Stomach (tissue), 9 donors: Measurements from ENCODE around the gene THADA. TPM values are rescaled to one million over a fixed set of nuclear protein-coding genes. Genes with fewer than 3 reads are reported as not detected.
A peak's percentile ranks its signal among the peaks of the same experiment; 100 is the strongest.
"Not testable (repeated sequence)": the region's sequence is repeated elsewhere in the genome, so short reads cannot be mapped to it uniquely, and the experiment has no call there.

ENCODE experiments used
- DNase-seq, 2 donors: peaks; one replicate each; pipeline versions ENCODE4 v3.0.0 to v3.0.0-alpha.2; 2013 to 2019
- H3K27ac ChIP-seq, 5 donors: fragments of 200-600 bp in 4 of 5; sonication (generic) in 4 of 5; one replicate each; pipeline ENCODE4 v1.5.1; 2013 to 2019; ENCODE audit warnings: mild to moderate bottlenecking in 1 of 5, moderate library complexity in 1 of 5
- H3K27me3 ChIP-seq, 3 donors: fragments of 200-600 bp; sonication (generic); one replicate each; pipeline ENCODE4 v1.5.1; 2017 to 2019; ENCODE audit warnings: mixed run types in 1 of 3
- H3K36me3 ChIP-seq, 4 donors: fragments of 200-600 bp; sonication (generic); 1 replicate in 3 of 4; 2 replicates in 1 of 4; pipeline ENCODE4 v1.5.1; 2016 to 2019
- H3K4me1 ChIP-seq, 4 donors: fragments of 200-600 bp; sonication (generic); one replicate each; pipeline ENCODE4 v1.5.1; 2016 to 2019
- H3K4me3 ChIP-seq, 4 donors: fragments of 200-600 bp; sonication (generic) in 3 of 4; one replicate each; pipeline ENCODE4 v1.5.1; 2016 to 2019; ENCODE audit warnings: mild to moderate bottlenecking in 1 of 4
- H3K9me3 ChIP-seq, 4 donors: fragments of 200-600 bp; sonication (generic); one replicate each; pipeline ENCODE4 v1.5.1; 2016 to 2019
- CTCF ChIP-seq, 7 experiments: fragments of 450-650 bp in 4 of 7; fragments of 200-600 bp in 3 of 7; sonication (generic) in 3 of 7; IDR thresholded peaks; one replicate each; pipeline ENCODE4 v1.5.1; 2016 to 2019; ENCODE audit warnings: antibody characterized with exemption in 7 of 7, control low read depth in 2 of 7, mild to moderate bottlenecking in 1 of 7
- EP300 ChIP-seq: sonication (generic); formaldehyde crosslinking; IDR thresholded peaks from one replicate; pipeline ENCODE4 v1.6.1; 2017; ENCODE audit warnings: antibody characterized with exemption
- POLR2A ChIP-seq, 4 donors: fragments of 450-650 bp; IDR thresholded peaks; one replicate each; pipeline ENCODE4 v1.6.1; 2016; ENCODE audit warnings: antibody characterized with exemption in 4 of 4, control low read depth in 2 of 4, mild to moderate bottlenecking in 1 of 4, moderate library complexity in 1 of 4
- POLR2AphosphoS5 ChIP-seq, 3 donors: sonication (generic); formaldehyde crosslinking; IDR thresholded peaks; one replicate each; pipeline ENCODE4 v1.6.1; 2016; ENCODE audit warnings: antibody characterized with exemption in 3 of 3
- WGBS, 5 donors: extraction: QIAGEN DNeasy Blood & Tissue Kit in 3 of 5; methylation state at CpG; one replicate each; pipeline versions ENCODE4 v1.1.5 to v1.1.7; 2013 to 2018; 5-methylcytosine and 5-hydroxymethylcytosine counted together
- intact Hi-C: fragments of 100-400 bp; cut with DNase I; formaldehyde crosslinking; loops from one replicate; pipeline ENCODE4 v1.15.1; 2023; ENCODE audit warnings: low total_unique reads
- polyA plus RNA-seq, 3 donors: library from polyadenylated mRNA; stranded (reverse); fragments of 200-250 nt; gene quantifications; one replicate each; pipeline ENCODE4 v1.2.3, GENCODE V29; 2013
- total RNA-seq, 5 donors: library from RNA; depleted of rRNA; stranded (reverse); fragments of >200 nt; gene quantifications; one replicate each; pipeline versions ENCODE4 v1.1.0 to v1.2.3, GENCODE V29; 2014 to 2016
- donor health status: healthy with polysubstance abuse.
- donor health status: Bipolar disorder and iron deficiency.
- donor health status: healthy.

Gene THADA
- total and polyA plus RNA-seq, 8 donors, result 8.0 to 109 (median 31.9) TPM

DNA sequence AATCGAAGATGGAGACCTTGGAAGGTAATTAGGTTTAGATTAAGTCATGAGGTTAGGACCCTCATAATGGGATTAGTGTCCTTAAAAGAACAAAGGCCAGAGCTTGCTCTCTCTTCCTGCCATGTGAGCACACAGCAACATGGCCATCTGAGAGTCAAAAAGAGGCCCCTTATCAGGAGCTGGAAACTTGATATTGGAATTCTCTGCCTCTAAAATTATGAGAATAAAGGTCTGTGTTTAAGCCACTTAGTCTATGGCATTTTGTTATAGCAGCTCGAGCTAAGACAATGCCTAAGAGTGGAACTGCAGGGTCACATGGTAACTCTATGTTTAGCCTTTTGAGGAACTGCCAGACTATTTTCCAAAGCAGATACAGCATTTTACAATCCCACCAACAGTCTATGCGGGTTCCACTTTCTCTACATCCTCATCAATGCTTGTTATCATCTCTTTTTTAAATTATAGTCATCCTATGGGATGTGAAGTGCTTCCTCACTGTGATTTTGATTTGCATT lies 42.4 kb downstream of the THADA start:
- Histone ChIP-seq H3K4me1 (no peaks in the 10 kb centered on the region), H3K27ac (no peak overlapping the region), H3K36me3 (peaks cover 3 to 97% (median 93%) of the 10 kb centered on the region in 4 donors), H3K9me3 (no peaks in the 10 kb centered on the region), H3K4me3 (no peak overlapping the region), H3K27me3 (no peaks in the 10 kb centered on the region)
- TF ChIP-seq POLR2AphosphoS5 (IDR thresholded peaks at IDR 0.05) (no peak), CTCF (IDR thresholded peaks at IDR 0.05) (no peak), POLR2A (IDR thresholded peaks at IDR 0.05) (no peak), EP300 (no peak)
- WGBS, 5 donors, result 80 to 88% (median 84%) methylated on average over 3 of the region's 3 CpGs
- no peak for DNase-seq
- intact Hi-C loops, result no loop called here

DNA sequence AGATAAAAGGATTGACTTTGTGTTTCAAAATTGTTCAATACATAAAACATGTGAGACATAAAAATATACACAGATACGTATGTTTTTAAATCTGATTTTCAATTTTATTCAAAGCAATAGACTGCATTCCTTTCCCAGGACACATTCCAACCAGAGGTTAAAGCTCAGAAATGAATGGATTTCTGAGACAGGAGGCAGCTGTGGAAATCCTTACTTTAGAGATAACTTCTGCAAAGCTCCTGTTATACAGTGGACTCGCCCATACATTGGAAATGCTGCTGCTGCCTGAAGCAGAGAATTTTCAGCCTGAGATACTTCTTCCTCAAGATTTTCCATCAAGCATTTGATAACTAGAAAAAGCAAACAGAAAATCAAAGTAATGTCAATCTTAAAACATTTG lies 43.8 kb downstream of the THADA start:
- no peaks in the 10 kb centered on the region for H3K4me1 ChIP-seq
- 86 to 96% (median 91%) methylated on average over 2 of the region's 2 CpGs for WGBS, 5 donors
- H3K36me3 ChIP-seq, result peaks cover 3 to 87% (median 83%) of the 10 kb centered on the region in 4 donors
- no peaks in the 10 kb centered on the region for H3K27me3 ChIP-seq
- H3K27ac ChIP-seq, result no peak overlapping the region
- H3K4me3 ChIP-seq, result no peak overlapping the region
- DNase-seq, result no peak
- H3K9me3 ChIP-seq, result no peaks in the 10 kb centered on the region
- TF ChIP-seq EP300, result no peak
- TF ChIP-seq POLR2A (IDR thresholded peaks at IDR 0.05), result no peak
- TF ChIP-seq CTCF (IDR thresholded peaks at IDR 0.05), result no peak
- TF ChIP-seq POLR2AphosphoS5 (IDR thresholded peaks at IDR 0.05), result no peak
- intact Hi-C loops, result no loop called here

- H3K27me3 ChIP-seq, DNase-seq, H3K9me3 ChIP-seq, intact Hi-C loops, H3K27ac ChIP-seq, H3K4me3 ChIP-seq, H3K4me1 ChIP-seq: not testable (repeated sequence)
- peaks cover 3 to 51% (median 49%) of the 10 kb centered on the region in 4 donors for H3K36me3 ChIP-seq
- WGBS, 5 donors, result 89 to 98% (median 94%) methylated on average over 13 to 14 of the region's 14 CpGs
These were observed 47.5 kb downstream of the THADA start for GRCh38 chr2:43548381-43548780.

GRCh38 chr2:43542285-43542933 lies 53.4 kb downstream of the THADA start:
- Histone ChIP-seq H3K27me3 (no peaks in the 10 kb centered on the region), H3K9me3 (no peaks in the 10 kb centered on the region), H3K27ac (peak overlapping the region in 1 of 5 donors; percentile 75), H3K4me1 (peaks cover 0 to 32% (median 7%) of the 10 kb centered on the region in 4 donors), H3K36me3 (peaks cover 0 to 21% (median 3%) of the 10 kb centered on the region in 4 donors), H3K4me3 (no peak overlapping the region)
- peak in 1 of 2 donors; percentile 73 for DNase-seq
- TF ChIP-seq POLR2A (IDR thresholded peaks at IDR 0.05) (no peak), EP300 (no peak), POLR2AphosphoS5 (IDR thresholded peaks at IDR 0.05) (no peak), CTCF (IDR thresholded peaks at IDR 0.05) (peak in 5 of 7 experiments; percentile 28 to 67 (median 47))
- intact Hi-C loops, result no loop called here
- 6 to 20% (median 10%) methylated on average over 3 of the region's 3 CpGs for WGBS, 5 donors

DNA sequence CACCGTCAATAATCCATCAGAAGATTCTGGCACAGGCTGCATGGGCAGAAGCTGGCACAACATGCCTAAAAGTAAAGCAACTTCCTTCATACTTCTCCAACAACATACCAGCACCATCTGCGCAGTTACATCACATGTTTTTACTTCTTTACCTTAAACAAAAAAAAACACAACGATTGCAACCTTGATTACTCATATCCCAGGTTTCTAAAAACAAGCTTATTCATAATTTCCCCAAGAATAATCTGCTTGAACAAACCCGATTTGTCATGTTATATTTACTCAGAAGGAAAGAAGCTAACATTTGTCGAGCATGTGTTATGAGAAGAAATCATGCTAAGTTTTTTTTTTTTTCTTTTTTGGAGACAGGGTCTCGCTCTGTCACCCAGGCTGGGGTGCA lies 54.7 kb downstream of the THADA start:
- intact Hi-C loops, result no loop called here
- 68 to 74% (median 72%) methylated on average over 6 of the region's 6 CpGs for WGBS, 5 donors
- Histone ChIP-seq H3K27me3 (no peaks in the 10 kb centered on the region), H3K9me3 (no peaks in the 10 kb centered on the region), H3K4me1 (peaks cover 0 to 32% (median 7%) of the 10 kb centered on the region in 4 donors), H3K36me3 (peaks cover 0 to 21% (median 3%) of the 10 kb centered on the region in 4 donors), H3K27ac (peak overlapping the region in 4 of 5 donors; percentile 28 to 75 (median 52)), H3K4me3 (no peak overlapping the region)
- DNase-seq, result no peak
- no peak for TF ChIP-seq CTCF (IDR thresholded peaks at IDR 0.05)
- TF ChIP-seq POLR2AphosphoS5 (IDR thresholded peaks at IDR 0.05), result no peak
- no peak for TF ChIP-seq POLR2A (IDR thresholded peaks at IDR 0.05)
